ENCODE measurements around the gene TAF1.

GRCh38 chrX:71475785-71476540 is 109.8 kb downstream of the TAF1 start:
- no peak for TF ChIP-seq EZH2 (IDR thresholded peaks at IDR 0.05; ENCODE audit: low read depth, unreplicated experiment)
- TF ChIP-seq POLR2AphosphoS5 (IDR thresholded peaks at IDR 0.05; ENCODE audit: low read depth) = no peak
- TF ChIP-seq CTCF (conservative IDR thresholded peaks at IDR 0.05; ENCODE audit: low read depth in 2 of 2) = no peak
- TF ChIP-seq REST (IDR thresholded peaks at IDR 0.05; ENCODE audit: unreplicated experiment) = no peak
- TF ChIP-seq ETS1 (IDR thresholded peaks at IDR 0.05) = no peak
- no peak for TF ChIP-seq CREB1 (CRISPR knock-in tag; IDR thresholded peaks at IDR 0.05; ENCODE audit: low read depth)
- no peak for TF ChIP-seq JUNB (IDR thresholded peaks at IDR 0.05; ENCODE audit: unreplicated experiment)
- no peak for TF ChIP-seq EZH2phosphoT487 (IDR thresholded peaks at IDR 0.05; ENCODE audit: unreplicated experiment)
- TF ChIP-seq NANOG (IDR thresholded peaks at IDR 0.05; ENCODE audit: borderline replicate concordance) = no peak
- TF ChIP-seq STAT1 (IDR thresholded peaks at IDR 0.05; ENCODE audit: unreplicated experiment) = no peak
- no peak for TF ChIP-seq ZNF114 (CRISPR knock-in tag; IDR thresholded peaks at IDR 0.05)
